ENCODE measurements around the gene SERINC1.

- TF ChIP-seq CTCF (IDR thresholded peaks at IDR 0.05) (no peak), POLR2A (IDR thresholded peaks at IDR 0.05) (no peak)
Measured at GRCh38 chr6:122422003-122422402, 49.6 kb downstream of the SERINC1 start.
